ENCODE results near the gene AATK.
A peak's percentile ranks its signal among the peaks of the same experiment; 100 is the strongest.
"Not testable (repeated sequence)": the region's sequence is repeated elsewhere in the genome, so short reads cannot be mapped to it uniquely, and the experiment has no call there.

Gene AATK

DNA sequence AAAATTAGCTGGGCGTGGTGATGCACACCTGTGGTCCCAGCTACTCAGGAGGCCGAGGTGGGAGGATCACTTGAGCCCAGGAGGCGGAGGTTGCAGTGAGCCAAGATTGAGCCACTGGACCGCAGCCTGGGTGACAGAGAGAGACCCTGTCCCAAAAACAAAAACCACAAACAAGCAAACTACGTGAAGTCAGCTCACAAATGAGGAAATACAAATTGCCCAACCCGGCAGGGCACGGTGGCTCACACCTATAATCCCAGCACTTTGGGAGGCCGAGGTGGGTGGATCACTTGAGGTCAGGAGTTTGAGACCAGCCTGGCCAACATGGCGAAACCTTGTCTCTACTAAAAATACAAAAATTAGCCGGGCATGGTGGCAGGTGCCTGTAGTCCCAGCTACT lies 19.8 kb downstream of the AATK start:
- not testable (repeated sequence) for H3K36me3 ChIP-seq (ENCODE audit: control insufficient read depth, insufficient read depth, low read length); H3K4me2 ChIP-seq (ENCODE audit: low read length); H3K23ac ChIP-seq (ENCODE audit: low read length); H3K4me3 ChIP-seq (ENCODE audit: low read length); H3K79me1 ChIP-seq (ENCODE audit: low read length); H3K9ac ChIP-seq (ENCODE audit: low read length); H3K79me2 ChIP-seq (ENCODE audit: control insufficient read depth, insufficient read depth, low read length); H3K27ac ChIP-seq (ENCODE audit: low read depth, low read length); H4K8ac ChIP-seq (ENCODE audit: low read depth, low read length); DNase-seq; H2AK5ac ChIP-seq (ENCODE audit: low read length); H2BK15ac ChIP-seq (replicated peaks; ENCODE audit: low read depth); H2BK120ac ChIP-seq (ENCODE audit: low read depth, low read length); H3K27me3 ChIP-seq (ENCODE audit: insufficient read depth, low read length, poor library complexity); H4K5ac ChIP-seq (ENCODE audit: low read length); H2BK5ac ChIP-seq (ENCODE audit: low read length); H3K18ac ChIP-seq (ENCODE audit: low read length); H3K4me1 ChIP-seq (ENCODE audit: control insufficient read depth, low read depth, low read length); H3K56ac ChIP-seq (ENCODE audit: low read length); H3K4ac ChIP-seq (ENCODE audit: low read depth, low read length)
- WGBS (ENCODE audit: extremely low coverage, insufficient coverage, low lambda C conversion rate), result no CpG with 5 or more reads among the region's 10 CpGs

DNA sequence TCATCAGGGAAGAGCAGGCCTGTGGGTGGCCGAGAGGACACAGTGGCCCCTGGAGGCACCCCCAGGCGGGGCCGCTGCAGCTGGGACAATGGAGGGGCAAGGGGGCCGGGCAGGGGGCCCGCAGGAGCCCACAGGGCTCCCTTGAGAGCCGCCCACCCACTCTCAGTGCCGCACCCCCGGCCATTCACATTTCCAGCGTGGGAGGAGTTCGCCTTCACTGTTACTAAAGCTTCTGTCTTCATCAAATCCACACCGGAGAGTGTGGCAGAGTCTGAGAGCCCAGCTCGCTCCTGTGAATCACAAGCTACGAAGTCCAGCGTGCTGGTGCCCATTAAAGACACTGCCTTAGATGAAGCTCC lies 21.6 kb downstream of the AATK start:
- Histone ChIP-seq H2BK5ac (ENCODE audit: low read length) (no peak overlapping the region), H3K4ac (ENCODE audit: low read depth, low read length) (no peak overlapping the region), H3K18ac (ENCODE audit: low read length) (no peak overlapping the region), H3K23ac (ENCODE audit: low read length) (no peak overlapping the region), H3K79me1 (ENCODE audit: low read length) (no peaks in the 10 kb centered on the region), H3K79me2 (ENCODE audit: control insufficient read depth, insufficient read depth, low read length) (no peaks in the 10 kb centered on the region), H4K5ac (ENCODE audit: low read length) (no peak overlapping the region), H3K36me3 (ENCODE audit: control insufficient read depth, insufficient read depth, low read length) (no peaks in the 10 kb centered on the region), H3K56ac (ENCODE audit: low read length) (no peak overlapping the region), H4K8ac (ENCODE audit: low read depth, low read length) (no peak overlapping the region), H2BK15ac (replicated peaks; ENCODE audit: low read depth) (no peak overlapping the region), H3K27me3 (ENCODE audit: insufficient read depth, low read length, poor library complexity) (no peaks in the 10 kb centered on the region), H2AK5ac (ENCODE audit: low read length) (no peak overlapping the region), H3K4me3 (ENCODE audit: low read length) (no peak overlapping the region), H3K4me2 (ENCODE audit: low read length) (no peak overlapping the region), H2BK120ac (ENCODE audit: low read depth, low read length) (no peak overlapping the region), H3K27ac (ENCODE audit: low read depth, low read length) (no peak overlapping the region), H3K9ac (ENCODE audit: low read length) (no peak overlapping the region), H3K4me1 (ENCODE audit: control insufficient read depth, low read depth, low read length) (no peaks in the 10 kb centered on the region)
- WGBS (ENCODE audit: extremely low coverage, insufficient coverage, low lambda C conversion rate), result no CpG with 5 or more reads among the region's 14 CpGs
- no peak for DNase-seq

DNA sequence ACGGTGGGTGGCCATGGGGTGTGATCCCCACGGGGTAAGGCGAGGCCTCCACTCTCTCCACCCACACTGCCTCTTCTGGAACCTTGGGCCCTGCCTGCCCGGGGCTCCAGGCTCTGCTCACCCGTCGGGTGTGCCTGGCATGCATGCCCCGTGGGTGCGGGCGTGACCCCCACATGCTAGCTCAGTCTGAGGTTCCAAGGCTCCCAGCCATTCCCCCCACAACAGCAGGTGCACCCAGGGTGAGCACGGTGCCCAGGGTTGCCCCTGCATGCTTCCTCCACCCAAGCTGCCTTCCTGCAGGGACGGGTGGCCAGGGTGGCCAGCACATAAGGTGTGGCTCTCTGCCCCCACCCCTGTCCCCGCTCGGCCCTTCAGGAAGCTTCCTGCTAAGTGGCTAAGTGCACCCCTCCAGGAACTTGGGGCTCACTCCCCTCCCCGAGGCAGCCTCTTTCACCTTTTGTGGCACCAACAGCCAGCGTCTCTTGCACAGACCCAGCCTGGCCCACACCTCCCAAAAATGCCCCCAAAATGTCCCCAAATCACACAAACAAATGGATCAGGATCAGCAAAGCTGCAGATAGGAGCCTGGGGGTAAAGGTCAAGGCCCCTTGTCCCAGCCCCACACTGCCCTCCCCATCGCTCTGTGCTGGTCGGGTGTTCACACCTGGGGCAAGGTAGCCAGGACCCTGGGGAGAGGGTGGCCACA lies 22.2 kb downstream of the AATK start:
- WGBS (ENCODE audit: extremely low coverage, insufficient coverage, low lambda C conversion rate), result no CpG with 5 or more reads among the region's 17 CpGs
- no peak overlapping the region for H3K4me2 ChIP-seq (ENCODE audit: low read length)

DNA sequence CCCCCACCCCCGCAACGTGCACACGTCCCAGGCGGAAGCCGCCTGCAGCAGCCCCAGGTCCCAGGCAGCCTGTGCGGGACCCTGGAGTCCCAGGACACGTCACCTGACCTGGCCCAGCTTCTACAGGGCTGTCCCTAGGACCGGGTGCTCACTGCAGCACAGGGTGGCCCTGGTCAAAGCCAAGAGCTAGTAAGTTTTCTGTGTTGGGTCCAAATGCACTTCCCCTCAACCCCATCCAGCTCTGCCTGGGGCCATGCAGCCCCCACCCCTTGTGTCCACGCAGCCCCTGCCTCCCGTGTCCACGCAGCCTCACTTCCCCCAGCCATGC lies 22.9 kb downstream of the AATK start:
- no peak overlapping the region for H3K23ac ChIP-seq (ENCODE audit: low read length)
- no peak overlapping the region for H3K18ac ChIP-seq (ENCODE audit: low read length)
- no peak overlapping the region for H2AK5ac ChIP-seq (ENCODE audit: low read length)
- no peak overlapping the region for H4K8ac ChIP-seq (ENCODE audit: low read depth, low read length)
- no CpG with 5 or more reads among the region's 11 CpGs for WGBS (ENCODE audit: extremely low coverage, insufficient coverage, low lambda C conversion rate)
- no peaks in the 10 kb centered on the region for H3K27me3 ChIP-seq (ENCODE audit: insufficient read depth, low read length, poor library complexity)
- no peak overlapping the region for H3K4ac ChIP-seq (ENCODE audit: low read depth, low read length)
- no peak overlapping the region for H4K5ac ChIP-seq (ENCODE audit: low read length)
- H3K4me2 ChIP-seq (ENCODE audit: low read length), result no peak overlapping the region
- no peaks in the 10 kb centered on the region for H3K4me1 ChIP-seq (ENCODE audit: control insufficient read depth, low read depth, low read length)
- H3K56ac ChIP-seq (ENCODE audit: low read length), result no peak overlapping the region
- no peaks in the 10 kb centered on the region for H3K36me3 ChIP-seq (ENCODE audit: control insufficient read depth, insufficient read depth, low read length)
- no peak overlapping the region for H2BK120ac ChIP-seq (ENCODE audit: low read depth, low read length)
- DNase-seq, result no peak
- no peaks in the 10 kb centered on the region for H3K79me2 ChIP-seq (ENCODE audit: control insufficient read depth, insufficient read depth, low read length)
- no peak overlapping the region for H2BK5ac ChIP-seq (ENCODE audit: low read length)
- no peak overlapping the region for H3K4me3 ChIP-seq (ENCODE audit: low read length)
- H2BK15ac ChIP-seq (replicated peaks; ENCODE audit: low read depth), result no peak overlapping the region
- H3K27ac ChIP-seq (ENCODE audit: low read depth, low read length), result no peak overlapping the region
- H3K79me1 ChIP-seq (ENCODE audit: low read length), result no peaks in the 10 kb centered on the region
- no peak overlapping the region for H3K9ac ChIP-seq (ENCODE audit: low read length)

More for the DNA sequence above, 22.2 kb downstream of the AATK start:
- Histone ChIP-seq H3K27me3 (ENCODE audit: insufficient read depth, low read length, poor library complexity) (no peaks in the 10 kb centered on the region), H3K79me2 (ENCODE audit: control insufficient read depth, insufficient read depth, low read length) (no peaks in the 10 kb centered on the region), H2BK120ac (ENCODE audit: low read depth, low read length) (no peak overlapping the region), H3K36me3 (ENCODE audit: control insufficient read depth, insufficient read depth, low read length) (no peaks in the 10 kb centered on the region), H3K9ac (ENCODE audit: low read length) (no peak overlapping the region), H2BK15ac (replicated peaks; ENCODE audit: low read depth) (no peak overlapping the region), H3K18ac (ENCODE audit: low read length) (no peak overlapping the region), H3K4ac (ENCODE audit: low read depth, low read length) (no peak overlapping the region), H3K79me1 (ENCODE audit: low read length) (no peaks in the 10 kb centered on the region), H3K4me1 (ENCODE audit: control insufficient read depth, low read depth, low read length) (no peaks in the 10 kb centered on the region), H3K4me3 (ENCODE audit: low read length) (no peak overlapping the region), H2AK5ac (ENCODE audit: low read length) (no peak overlapping the region), H3K23ac (ENCODE audit: low read length) (no peak overlapping the region), H2BK5ac (ENCODE audit: low read length) (no peak overlapping the region), H3K27ac (ENCODE audit: low read depth, low read length) (no peak overlapping the region), H4K5ac (ENCODE audit: low read length) (no peak overlapping the region), H4K8ac (ENCODE audit: low read depth, low read length) (no peak overlapping the region), H3K56ac (ENCODE audit: low read length) (no peak overlapping the region)
- DNase-seq, result no peak

DNA sequence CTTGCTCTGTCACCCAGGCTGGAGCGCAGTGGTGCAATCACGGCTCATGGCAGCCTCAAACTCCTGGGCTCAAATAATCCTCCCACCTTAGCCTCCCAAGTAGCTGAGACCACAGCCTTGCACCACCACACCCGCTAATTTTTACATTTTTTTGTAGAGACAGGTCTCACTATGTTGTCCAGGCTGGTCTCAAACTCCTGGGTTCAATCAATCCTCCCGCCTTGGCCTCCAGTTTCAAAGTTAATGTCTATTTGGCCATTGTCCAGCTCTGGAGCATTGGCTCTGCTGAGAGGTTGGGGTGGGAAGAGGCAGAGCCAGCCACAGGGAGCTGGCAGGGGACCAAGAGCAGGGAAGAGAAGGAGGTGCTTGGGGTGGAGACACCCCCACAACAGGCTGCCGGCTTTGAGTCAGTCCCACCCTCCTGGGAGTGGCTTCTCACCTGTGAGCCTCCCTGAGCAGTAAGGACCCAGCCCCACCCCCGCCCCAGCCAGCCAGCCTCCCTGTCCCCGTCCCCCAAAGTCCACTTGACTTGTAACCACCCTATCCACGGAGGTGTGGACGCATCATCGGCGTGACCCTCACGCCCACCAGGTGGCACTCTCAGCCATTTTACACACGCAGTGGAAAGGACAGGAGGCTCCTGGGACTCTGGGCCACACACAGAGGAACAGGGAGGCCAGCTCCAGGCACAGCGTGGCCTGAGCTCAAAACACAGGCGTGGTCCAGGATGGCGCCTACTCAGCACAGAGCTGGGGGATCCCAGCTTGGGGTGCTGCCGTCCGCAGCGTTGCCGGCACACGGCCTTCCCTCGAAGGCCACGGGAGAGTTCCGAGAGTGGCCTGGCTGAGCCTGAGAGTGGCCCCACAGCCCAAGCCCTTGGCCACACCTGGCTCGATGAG lies 23.5 kb downstream of the AATK start:
- H3K79me1 ChIP-seq (ENCODE audit: low read length), result no peaks in the 10 kb centered on the region
- no peak overlapping the region for H3K23ac ChIP-seq (ENCODE audit: low read length)
- H3K36me3 ChIP-seq (ENCODE audit: control insufficient read depth, insufficient read depth, low read length), result no peaks in the 10 kb centered on the region
- no peak overlapping the region for H4K5ac ChIP-seq (ENCODE audit: low read length)
- H2AK5ac ChIP-seq (ENCODE audit: low read length), result no peak overlapping the region
- no peak overlapping the region for H3K18ac ChIP-seq (ENCODE audit: low read length)
- H3K4me2 ChIP-seq (ENCODE audit: low read length), result no peak overlapping the region
- no peak overlapping the region for H2BK15ac ChIP-seq (replicated peaks; ENCODE audit: low read depth)
- no peaks in the 10 kb centered on the region for H3K79me2 ChIP-seq (ENCODE audit: control insufficient read depth, insufficient read depth, low read length)
- no peak overlapping the region for H4K8ac ChIP-seq (ENCODE audit: low read depth, low read length)
- DNase-seq, result peak; percentile 76
- no peak overlapping the region for H2BK120ac ChIP-seq (ENCODE audit: low read depth, low read length)
- H3K4ac ChIP-seq (ENCODE audit: low read depth, low read length), result no peak overlapping the region
- no peaks in the 10 kb centered on the region for H3K4me1 ChIP-seq (ENCODE audit: control insufficient read depth, low read depth, low read length)
- H3K27ac ChIP-seq (ENCODE audit: low read depth, low read length), result no peak overlapping the region
- H2BK5ac ChIP-seq (ENCODE audit: low read length), result no peak overlapping the region
- H3K4me3 ChIP-seq (ENCODE audit: low read length), result no peak overlapping the region
- WGBS (ENCODE audit: extremely low coverage, insufficient coverage, low lambda C conversion rate), result no CpG with 5 or more reads among the region's 25 CpGs
- H3K56ac ChIP-seq (ENCODE audit: low read length), result peak overlapping the region; percentile 6
- no peaks in the 10 kb centered on the region for H3K27me3 ChIP-seq (ENCODE audit: insufficient read depth, low read length, poor library complexity)
- H3K9ac ChIP-seq (ENCODE audit: low read length), result no peak overlapping the region

Data from mesendoderm (in vitro differentiated cells).